Measurements from ENCODE around the gene CCDC102A. TPM values are rescaled to one million over a fixed set of nuclear protein-coding genes. Genes with fewer than 3 reads are reported as not detected.
A peak's percentile ranks its signal among the peaks of the same experiment; 100 is the strongest.

Gene CCDC102A
- total and polyA plus RNA-seq, 2 of the 13 experiments (the other 11 are each of a cell fraction or from before 2014, with no cell fraction given) = 2.1 to 2.8 TPM

DNA sequence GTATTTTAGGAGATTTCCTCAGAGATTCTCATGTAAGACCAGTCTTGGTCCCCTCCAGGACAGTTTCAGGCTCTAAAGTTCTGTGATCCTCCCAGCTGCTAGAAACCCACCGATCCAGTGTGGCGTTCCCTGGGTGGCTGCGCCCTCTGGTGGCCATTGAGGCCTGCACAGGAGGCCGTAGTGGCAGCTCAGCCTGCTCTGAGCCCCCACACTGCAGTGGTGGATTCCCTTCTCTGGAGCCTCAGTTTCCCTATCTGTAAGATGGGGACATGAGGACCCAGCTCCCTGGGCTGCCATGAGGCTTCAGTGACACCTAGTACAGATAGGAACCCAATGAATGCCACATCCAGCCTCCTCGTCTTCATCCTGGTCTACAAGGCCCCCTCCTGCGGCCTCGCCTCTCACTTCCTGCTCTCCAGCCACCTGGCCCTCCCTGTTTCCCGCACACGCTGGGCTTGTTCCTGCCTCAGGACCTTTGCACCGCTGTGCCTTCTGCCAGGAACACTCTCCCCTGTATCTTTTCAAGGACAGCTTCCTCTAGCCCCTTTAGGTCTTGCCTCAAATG is 16.5 kb downstream of the CCDC102A start (continued):
- TF ChIP-seq CEBPB (IDR thresholded peaks at IDR 0.05; ENCODE audit: borderline replicate concordance, low read depth, low read length) (no peak), ZSCAN31 (CRISPR knock-in tag; IDR thresholded peaks at IDR 0.05; ENCODE audit: low read depth) (no peak; the same call in 1 of the 2 replicates), ZNF577 (CRISPR knock-in tag; IDR thresholded peaks at IDR 0.05; ENCODE audit: borderline replicate concordance, low read depth) (no peak), GATAD2A (CRISPR knock-in tag; IDR thresholded peaks at IDR 0.05) (peak; percentile 61), ZNF557 (CRISPR knock-in tag; IDR thresholded peaks at IDR 0.05) (no peak), BCL6 (CRISPR knock-in tag; IDR thresholded peaks at IDR 0.05) (0 out of 2 replicates have a peak, but pooled peaks have one; percentile 46), TSC22D2 (CRISPR knock-in tag; IDR thresholded peaks at IDR 0.05; ENCODE audit: borderline replicate concordance) (peak; percentile 89; the same call in 1 of the 2 replicates), FOSL2 (CRISPR knock-in tag; IDR thresholded peaks at IDR 0.05) (peak; percentile 34), BHLHE40 (IDR thresholded peaks at IDR 0.05; ENCODE audit: low read length) (peak; percentile 27; the same call in 1 of the 2 replicates), ZNF619 (CRISPR knock-in tag; IDR thresholded peaks at IDR 0.05) (peak; percentile 74; the same call in 1 of the 2 replicates), TBL1XR1 (IDR thresholded peaks at IDR 0.05; ENCODE audit: borderline replicate concordance, low read length, partially characterized antibody) (no peak), ZFP90 (CRISPR knock-in tag; IDR thresholded peaks at IDR 0.05; ENCODE audit: borderline replicate concordance) (peak; percentile 21; the same call in 1 of the 2 replicates)
- TF ChIP-seq, protein P1, sequence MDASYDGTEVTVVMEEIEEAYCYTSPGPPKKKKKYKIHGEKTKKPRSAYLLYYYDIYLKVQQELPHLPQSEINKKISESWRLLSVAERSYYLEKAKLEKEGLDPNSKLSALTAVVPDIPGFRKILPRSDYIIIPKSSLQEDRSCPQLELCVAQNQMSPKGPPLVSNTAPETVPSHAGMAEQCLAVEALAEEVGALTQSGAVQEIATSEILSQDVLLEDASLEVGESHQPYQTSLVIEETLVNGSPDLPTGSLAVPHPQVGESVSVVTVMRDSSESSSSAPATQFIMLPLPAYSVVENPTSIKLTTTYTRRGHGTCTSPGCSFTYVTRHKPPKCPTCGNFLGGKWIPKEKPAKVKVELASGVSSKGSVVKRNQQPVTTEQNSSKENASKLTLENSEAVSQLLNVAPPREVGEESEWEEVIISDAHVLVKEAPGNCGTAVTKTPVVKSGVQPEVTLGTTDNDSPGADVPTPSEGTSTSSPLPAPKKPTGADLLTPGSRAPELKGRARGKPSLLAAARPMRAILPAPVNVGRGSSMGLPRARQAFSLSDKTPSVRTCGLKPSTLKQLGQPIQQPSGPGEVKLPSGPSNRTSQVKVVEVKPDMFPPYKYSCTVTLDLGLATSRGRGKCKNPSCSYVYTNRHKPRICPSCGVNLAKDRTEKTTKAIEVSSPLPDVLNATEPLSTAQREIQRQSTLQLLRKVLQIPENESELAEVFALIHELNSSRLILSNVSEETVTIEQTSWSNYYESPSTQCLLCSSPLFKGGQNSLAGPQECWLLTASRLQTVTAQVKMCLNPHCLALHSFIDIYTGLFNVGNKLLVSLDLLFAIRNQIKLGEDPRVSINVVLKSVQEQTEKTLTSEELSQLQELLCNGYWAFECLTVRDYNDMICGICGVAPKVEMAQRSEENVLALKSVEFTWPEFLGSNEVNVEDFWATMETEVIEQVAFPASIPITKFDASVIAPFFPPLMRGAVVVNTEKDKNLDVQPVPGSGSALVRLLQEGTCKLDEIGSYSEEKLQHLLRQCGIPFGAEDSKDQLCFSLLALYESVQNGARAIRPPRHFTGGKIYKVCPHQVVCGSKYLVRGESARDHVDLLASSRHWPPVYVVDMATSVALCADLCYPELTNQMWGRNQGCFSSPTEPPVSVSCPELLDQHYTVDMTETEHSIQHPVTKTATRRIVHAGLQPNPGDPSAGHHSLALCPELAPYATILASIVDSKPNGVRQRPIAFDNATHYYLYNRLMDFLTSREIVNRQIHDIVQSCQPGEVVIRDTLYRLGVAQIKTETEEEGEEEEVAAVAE (CRISPR knock-in tag; IDR thresholded peaks at IDR 0.05; ENCODE audit: borderline replicate concordance) = peak; percentile 62; the same call in 1 of the 2 replicates
- TF ChIP-seq, protein P2, sequence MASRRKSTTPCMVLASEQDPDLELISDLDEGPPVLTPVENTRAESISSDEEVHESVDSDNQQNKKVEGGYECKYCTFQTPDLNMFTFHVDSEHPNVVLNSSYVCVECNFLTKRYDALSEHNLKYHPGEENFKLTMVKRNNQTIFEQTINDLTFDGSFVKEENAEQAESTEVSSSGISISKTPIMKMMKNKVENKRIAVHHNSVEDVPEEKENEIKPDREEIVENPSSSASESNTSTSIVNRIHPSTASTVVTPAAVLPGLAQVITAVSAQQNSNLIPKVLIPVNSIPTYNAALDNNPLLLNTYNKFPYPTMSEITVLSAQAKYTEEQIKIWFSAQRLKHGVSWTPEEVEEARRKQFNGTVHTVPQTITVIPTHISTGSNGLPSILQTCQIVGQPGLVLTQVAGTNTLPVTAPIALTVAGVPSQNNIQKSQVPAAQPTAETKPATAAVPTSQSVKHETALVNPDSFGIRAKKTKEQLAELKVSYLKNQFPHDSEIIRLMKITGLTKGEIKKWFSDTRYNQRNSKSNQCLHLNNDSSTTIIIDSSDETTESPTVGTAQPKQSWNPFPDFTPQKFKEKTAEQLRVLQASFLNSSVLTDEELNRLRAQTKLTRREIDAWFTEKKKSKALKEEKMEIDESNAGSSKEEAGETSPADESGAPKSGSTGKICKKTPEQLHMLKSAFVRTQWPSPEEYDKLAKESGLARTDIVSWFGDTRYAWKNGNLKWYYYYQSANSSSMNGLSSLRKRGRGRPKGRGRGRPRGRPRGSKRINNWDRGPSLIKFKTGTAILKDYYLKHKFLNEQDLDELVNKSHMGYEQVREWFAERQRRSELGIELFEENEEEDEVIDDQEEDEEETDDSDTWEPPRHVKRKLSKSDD (CRISPR knock-in tag; IDR thresholded peaks at IDR 0.05; ENCODE audit: low read depth) = 0 out of 2 replicates have a peak, but pooled peaks have one; percentile 44
- TF ChIP-seq, protein P3, sequence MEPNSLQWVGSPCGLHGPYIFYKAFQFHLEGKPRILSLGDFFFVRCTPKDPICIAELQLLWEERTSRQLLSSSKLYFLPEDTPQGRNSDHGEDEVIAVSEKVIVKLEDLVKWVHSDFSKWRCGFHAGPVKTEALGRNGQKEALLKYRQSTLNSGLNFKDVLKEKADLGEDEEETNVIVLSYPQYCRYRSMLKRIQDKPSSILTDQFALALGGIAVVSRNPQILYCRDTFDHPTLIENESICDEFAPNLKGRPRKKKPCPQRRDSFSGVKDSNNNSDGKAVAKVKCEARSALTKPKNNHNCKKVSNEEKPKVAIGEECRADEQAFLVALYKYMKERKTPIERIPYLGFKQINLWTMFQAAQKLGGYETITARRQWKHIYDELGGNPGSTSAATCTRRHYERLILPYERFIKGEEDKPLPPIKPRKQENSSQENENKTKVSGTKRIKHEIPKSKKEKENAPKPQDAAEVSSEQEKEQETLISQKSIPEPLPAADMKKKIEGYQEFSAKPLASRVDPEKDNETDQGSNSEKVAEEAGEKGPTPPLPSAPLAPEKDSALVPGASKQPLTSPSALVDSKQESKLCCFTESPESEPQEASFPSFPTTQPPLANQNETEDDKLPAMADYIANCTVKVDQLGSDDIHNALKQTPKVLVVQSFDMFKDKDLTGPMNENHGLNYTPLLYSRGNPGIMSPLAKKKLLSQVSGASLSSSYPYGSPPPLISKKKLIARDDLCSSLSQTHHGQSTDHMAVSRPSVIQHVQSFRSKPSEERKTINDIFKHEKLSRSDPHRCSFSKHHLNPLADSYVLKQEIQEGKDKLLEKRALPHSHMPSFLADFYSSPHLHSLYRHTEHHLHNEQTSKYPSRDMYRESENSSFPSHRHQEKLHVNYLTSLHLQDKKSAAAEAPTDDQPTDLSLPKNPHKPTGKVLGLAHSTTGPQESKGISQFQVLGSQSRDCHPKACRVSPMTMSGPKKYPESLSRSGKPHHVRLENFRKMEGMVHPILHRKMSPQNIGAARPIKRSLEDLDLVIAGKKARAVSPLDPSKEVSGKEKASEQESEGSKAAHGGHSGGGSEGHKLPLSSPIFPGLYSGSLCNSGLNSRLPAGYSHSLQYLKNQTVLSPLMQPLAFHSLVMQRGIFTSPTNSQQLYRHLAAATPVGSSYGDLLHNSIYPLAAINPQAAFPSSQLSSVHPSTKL (CRISPR knock-in tag; IDR thresholded peaks at IDR 0.05) = peak; percentile 46; the same call in 1 of the 2 replicates
- TF ChIP-seq, protein P4, sequence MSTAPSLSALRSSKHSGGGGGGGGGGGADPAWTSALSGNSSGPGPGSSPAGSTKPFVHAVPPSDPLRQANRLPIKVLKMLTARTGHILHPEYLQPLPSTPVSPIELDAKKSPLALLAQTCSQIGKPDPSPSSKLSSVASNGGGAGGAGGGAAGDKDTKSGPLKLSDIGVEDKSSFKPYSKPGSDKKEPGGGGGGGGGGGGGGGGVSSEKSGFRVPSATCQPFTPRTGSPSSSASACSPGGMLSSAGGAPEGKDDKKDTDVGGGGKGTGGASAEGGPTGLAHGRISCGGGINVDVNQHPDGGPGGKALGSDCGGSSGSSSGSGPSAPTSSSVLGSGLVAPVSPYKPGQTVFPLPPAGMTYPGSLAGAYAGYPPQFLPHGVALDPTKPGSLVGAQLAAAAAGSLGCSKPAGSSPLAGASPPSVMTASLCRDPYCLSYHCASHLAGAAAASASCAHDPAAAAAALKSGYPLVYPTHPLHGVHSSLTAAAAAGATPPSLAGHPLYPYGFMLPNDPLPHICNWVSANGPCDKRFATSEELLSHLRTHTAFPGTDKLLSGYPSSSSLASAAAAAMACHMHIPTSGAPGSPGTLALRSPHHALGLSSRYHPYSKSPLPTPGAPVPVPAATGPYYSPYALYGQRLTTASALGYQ (CRISPR knock-in tag; IDR thresholded peaks at IDR 0.05) = 0 out of 2 replicates have a peak, but pooled peaks have one; percentile 37

All from HepG2 (cell line).